Measurements from ENCODE around the gene SLC6A11.
A peak's percentile ranks its signal among the peaks of the same experiment; 100 is the strongest.

Gene SLC6A11

DNA sequence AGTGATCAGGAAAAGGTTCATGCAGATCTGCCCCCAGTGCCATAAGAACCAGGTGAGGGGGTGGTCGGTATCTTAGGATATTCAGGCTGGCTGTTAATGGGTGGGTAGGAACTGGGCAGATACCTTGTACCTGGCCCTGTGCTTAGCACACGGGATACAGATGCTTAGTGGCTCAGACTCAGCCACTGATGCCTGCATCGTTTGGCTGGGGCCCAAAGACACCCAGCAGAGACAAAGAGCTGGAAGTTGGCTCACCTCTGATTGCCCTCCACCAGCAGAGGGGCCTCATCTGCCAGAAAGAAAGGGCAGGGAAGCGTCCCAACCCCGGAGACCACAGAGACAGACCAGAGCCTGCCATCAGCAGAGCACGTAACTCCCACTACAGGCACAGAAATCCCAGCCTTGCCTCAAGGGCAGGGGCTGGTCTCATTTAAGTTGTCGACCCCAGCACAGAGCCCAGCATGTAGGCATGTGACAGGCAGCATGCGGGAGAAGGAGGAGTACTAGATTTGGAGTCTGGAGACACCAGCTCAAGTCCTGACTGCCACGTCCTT lies 112.5 kb downstream of the SLC6A11 start:
- no peak for DNase-seq (ENCODE audit: low read depth in 2 of 2, low spot score in 1 of 2)

DNA sequence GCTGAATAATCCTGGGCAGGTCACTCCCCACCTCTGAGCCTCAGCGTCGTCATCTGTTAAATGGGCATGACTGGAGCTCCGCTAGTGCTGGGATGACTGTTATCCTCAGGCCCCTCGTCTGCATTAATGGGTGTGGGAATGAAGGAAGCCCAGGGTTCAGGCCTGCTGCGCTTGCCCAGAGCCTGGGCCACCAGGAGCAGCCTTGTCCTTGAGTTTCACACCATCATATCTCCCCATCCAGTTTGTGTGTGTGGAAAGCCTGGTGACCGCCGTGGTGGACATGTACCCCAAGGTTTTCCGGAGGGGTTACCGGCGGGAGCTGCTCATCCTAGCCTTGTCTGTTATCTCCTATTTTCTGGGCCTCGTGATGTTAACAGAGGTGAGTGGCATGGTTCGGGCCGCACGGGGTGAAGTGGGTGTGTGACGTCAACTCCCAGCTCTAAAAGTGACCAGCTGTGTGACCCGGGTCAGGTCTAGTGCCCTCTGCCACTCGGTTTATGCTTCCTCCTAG lies 113.0 kb downstream of the SLC6A11 start:
- DNase-seq (ENCODE audit: low read depth in 2 of 2, low spot score in 1 of 2): no peak

DNA sequence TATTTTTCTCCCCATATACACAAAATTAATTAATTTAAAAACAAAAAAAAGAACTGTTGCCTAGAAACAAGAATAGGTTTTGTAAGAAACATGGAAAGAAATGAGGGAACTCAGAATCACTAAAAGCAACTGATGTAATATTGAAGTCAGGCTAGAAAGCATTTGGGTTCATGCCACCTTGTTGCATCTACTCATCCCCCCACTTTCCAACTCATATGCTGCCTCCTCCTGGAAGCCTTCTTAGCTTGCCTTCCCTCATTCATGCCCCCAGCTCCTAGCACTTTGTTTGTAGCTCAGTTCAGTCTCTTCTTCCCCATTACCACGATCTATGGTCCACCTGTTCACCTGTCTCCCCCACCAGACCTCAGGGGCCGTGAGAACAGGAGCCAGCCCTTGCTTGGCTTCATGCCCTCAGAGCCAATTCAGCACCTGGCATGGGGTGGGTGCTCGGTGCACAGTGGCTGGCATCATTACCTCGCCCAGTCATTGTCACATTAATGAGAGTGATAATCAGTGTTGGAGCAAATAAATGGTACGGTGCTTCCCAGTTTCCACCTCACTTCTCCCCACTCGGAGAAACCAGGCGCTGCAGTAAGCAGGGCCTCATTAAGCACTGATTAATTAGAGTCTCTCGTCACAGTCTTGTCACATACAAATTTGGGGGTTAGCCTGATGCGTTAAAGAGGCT lies 114.1 kb downstream of the SLC6A11 start:
- no peak for DNase-seq (ENCODE audit: low read depth in 2 of 2, low spot score in 1 of 2)

DNA sequence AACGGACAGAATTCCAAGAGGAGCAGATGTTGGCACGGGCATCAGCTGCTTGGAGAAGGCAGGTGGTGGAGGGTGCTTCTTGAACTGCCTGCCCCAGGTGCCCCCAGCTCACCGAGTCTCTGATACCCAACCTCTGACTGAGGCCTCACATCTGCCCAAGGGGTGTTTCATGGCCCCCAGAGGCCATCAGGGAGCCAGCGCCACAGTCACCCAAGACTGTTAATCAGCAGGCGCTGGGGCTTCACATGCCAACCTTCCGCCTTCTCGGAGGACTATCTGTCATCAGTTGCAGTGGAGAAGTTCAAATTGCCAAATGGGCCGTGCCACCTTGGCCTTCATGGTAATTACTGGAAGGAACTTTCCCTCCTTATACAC lies 114.6 kb downstream of the SLC6A11 start:
- no peak for DNase-seq (ENCODE audit: low read depth in 2 of 2, low spot score in 1 of 2)

DNA sequence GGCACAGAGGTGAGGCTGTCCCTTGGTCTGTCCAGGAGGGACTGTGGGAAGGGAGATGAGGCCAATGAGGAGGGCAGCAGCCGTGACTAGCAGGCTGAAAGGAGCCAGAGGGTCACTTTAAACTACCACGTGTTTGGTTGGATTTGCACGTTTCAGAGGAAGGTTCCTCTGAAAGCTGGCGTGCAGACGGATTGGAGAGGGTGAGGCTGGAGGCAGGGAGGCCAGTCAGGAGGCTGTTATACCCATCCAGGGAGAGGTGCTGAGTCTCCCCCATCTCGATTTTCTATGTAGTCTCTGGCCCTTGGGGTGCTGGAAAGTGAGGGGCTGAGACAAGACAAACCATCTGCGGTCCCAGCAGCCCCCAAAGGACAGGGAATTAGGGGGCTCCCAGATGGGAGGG lies 116.6 kb downstream of the SLC6A11 start:
- DNase-seq (ENCODE audit: low read depth in 2 of 2, low spot score in 1 of 2): no peak

DNA sequence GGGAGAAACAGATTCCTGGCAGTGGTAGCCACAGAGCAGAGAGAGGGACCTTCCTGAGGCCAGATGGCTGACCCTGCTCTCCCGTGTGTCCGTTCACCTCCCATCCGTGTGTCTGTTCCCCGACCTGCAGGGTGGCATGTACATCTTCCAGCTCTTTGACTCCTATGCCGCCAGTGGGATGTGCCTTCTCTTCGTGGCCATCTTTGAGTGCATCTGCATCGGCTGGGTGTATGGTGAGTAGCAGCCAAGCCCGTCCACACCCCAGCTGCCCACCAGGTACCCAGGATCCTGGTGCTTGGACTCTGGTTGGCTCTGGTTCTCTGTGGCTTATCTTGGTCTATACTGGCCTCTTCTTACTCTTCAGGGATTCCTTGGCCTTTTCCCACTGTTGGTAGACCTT lies 117.0 kb downstream of the SLC6A11 start:
- no peak for DNase-seq (ENCODE audit: low read depth in 2 of 2, low spot score in 1 of 2)

DNA sequence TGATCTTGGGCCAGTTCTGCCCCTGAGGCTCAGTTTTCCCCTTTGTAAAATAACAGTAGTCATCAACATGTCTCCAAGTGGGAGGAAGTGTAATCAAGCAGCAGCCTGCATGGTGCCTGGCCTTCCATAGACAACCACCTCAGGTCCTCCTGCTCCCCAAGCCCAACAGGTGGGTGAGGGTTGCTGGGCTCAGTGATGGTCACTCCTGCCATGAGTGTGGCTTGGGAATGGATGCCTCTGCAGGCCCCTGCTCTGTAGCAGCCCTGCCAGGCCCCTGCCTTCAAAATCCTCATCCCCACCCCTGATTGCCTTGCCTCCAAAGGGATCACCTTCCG lies 117.4 kb downstream of the SLC6A11 start:
- no peak for DNase-seq (ENCODE audit: low read depth in 2 of 2, low spot score in 1 of 2)

DNA sequence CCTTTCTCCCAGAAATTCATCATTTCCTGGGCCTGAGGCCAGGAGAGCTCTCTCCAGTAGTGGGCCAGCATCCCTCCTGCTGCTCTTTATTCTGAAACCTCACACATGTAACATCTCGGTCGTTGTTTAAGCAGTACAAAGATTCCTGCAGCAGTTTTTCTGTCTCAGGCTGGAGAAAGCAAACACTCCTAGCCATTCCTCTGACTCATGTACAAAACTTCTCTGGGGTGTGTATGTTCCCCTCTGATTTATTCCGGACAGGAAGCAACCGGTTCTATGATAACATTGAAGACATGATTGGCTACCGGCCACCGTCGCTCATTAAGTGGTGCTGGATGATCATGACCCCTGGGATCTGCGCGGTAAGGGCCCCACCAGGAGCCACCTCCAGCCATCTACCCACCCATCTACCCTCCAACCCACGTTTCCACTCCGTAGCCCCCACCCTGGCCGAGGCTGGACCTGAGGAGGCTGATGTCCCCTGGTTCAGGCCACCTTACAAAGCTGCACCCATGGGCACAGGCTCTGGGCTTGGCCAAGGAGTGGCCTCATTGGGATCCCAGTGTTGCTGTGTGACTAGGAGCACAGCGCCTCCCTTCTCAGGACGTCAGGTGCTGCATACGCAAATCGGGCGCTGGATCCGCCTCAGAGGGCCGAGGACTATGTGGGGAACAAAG lies 117.9 kb downstream of the SLC6A11 start:
- DNase-seq (ENCODE audit: low read depth in 2 of 2, low spot score in 1 of 2): no peak

DNA sequence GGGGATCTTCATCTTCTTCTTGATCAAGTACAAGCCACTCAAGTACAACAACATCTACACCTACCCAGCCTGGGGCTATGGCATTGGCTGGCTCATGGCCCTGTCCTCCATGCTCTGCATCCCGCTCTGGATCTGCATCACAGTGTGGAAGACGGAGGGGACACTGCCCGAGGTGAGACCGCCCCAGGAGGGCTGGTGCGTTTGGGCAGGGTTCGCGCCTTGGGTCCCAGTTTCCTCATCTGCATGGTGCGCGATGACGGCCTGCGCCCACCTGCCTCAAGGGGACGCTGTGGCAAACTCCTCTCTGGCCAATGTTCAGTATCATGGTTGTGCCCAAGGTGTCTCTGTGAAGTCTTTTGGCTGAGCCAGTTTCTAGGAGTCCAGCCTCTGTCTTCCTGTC lies 119.0 kb downstream of the SLC6A11 start:
- no peak for DNase-seq (ENCODE audit: low read depth in 2 of 2, low spot score in 1 of 2)

DNA sequence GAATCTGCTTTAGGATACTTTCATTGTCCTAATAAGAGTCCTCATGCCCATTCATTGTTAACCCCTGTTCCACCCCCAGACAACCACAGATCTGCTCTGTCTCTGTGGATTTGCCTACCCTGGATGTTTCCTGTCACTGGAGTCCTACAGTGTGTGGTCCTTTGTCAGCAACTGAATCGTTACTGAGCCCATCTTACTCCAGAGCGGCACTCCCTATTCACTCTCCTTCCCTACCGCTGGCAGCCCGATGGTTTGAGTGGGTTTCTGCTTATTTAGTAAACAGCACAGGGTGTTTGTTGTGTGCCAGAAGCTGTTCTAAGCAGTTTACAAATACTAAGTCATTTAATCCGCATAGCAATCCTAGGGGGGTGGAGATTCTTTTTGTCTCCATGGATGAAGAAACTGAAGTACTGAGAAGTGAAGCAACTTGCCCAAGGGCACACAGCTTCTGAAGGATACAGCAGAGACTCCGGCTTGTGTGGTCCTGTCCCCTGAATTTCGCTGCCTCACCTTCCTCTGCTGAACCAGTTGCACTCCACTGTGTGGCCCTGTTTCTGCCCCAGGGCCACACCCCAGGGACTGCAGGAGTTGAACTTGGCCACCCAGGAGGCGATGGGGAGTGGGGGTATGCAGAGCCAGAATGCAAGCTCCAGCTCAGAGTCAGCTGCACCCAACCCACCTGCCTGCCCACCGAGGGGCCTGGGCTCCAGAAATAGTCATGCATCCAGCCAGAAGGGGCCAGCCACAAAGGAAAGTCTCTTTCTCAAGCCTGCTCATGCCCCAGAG lies 120.0 kb downstream of the SLC6A11 start:
- DNase-seq (ENCODE audit: low read depth in 2 of 2, low spot score in 1 of 2): no peak

DNA sequence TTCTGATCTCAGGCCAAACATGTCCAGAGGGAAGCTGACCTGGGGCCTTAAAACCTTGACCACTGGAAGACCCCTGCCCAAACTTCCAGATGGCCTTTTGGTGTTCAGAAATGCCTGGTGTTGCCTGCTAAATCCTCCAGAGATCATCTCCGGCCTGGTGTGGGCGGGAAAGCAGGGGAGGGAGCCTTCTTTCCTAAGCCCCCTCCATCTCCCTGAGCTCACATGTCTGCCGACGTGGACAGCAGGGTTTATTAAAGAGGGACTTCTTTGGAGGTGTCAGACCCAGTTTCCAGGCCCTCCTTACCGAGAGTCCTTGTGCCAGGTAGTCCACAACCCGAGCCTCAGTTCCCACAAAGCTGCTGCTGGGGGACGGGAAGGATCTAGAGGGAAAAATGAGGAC lies 120.7 kb downstream of the SLC6A11 start:
- DNase-seq (ENCODE audit: low read depth in 2 of 2, low spot score in 1 of 2): no peak

DNA sequence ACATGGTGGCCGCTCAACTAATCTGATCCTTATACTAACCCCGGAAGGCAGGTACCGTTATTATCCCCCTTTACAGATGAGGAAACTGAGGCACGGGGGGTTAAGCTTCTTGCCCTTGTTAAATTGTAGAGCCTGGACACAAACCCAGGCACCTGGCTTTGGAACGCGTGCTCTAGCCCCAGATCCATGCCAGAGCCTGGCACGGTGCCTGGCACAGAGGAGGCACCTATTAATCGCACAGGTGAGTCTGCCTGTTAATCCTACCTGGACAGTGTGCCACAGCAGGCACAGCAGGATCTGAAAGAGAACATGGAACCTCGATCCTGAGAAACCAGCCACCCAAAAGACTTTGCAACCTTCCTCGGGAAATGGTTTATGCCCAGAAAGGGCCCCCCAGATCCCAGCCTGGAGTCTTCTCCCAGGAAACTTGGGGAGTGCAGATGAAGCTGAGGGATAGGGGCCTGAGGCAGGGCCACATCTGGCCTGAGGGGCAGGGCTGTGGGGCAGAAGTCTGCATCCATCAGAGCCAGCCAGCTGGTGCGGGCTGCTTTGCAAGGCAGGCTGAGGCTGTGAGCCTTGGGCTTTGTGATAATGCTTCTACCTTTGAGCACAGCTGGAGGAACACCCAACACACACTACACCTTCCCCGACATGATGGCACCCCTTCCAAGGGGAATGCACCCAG lies 121.3 kb downstream of the SLC6A11 start:
- DNase-seq (ENCODE audit: low read depth in 2 of 2, low spot score in 1 of 2): no peak

DNA sequence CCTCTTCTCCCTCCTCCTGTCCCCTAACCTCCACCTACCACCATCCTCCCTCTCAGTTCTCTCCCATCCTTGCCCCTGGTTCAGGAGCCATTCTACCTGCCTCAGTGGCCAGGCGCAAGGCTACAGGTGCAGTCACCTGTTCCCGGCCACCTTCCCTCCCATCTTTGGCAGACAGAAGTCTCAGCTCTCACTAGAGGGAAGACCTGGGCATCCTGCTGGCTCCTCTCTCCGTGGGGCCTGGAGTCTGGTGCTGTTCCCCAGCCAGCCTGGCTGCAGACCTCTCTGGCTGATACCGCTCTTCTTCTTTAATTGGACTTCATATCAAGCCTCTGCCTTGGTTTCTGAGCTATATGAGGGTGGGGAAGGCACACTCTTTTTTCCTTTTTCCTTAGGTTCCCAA lies 123.5 kb downstream of the SLC6A11 start:
- DNase-seq (ENCODE audit: low read depth in 2 of 2, low spot score in 1 of 2): no peak

DNA sequence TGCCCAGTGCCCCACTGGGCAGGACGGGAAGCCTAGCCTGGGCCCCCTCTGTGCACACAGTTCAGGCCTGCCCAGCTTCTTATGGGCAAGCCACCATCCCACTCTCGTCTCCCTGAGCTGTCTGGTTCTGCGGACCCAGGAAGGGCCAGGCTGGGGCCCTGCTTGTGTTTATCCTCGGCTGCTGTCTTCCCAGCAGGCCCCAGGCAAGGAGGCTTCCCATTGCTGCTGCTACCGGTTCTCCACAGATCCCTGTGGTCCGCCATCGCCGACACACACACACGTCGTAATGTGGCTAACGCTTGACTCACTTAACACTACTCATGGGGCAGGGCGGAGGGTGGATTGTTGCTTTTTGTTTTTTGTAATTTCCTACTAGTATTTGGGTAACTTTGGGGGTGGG lies 124.1 kb downstream of the SLC6A11 start:
- no peak for DNase-seq (ENCODE audit: low read depth in 2 of 2, low spot score in 1 of 2)

DNA sequence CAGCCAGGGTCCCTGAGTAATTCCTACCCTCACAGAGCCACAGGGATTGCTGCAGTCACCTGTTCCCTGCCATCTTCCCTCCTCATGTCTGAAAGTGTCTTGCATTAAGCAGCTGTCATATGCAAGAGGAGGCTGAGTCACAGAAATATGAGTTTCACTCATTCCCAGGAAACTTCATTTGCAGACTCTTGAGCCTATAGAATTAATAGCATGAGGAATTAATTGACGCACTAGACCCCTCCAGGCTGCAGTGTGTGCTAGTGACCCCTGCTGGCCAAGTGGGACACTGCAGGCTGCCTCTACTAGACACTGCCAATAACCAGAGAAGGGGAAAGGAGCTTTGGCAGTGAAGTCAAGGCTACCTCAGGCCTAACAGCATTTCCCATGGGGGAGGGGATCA lies 125.9 kb downstream of the SLC6A11 start:
- no peak for DNase-seq (ENCODE audit: low read depth in 2 of 2, low spot score in 1 of 2)

DNA sequence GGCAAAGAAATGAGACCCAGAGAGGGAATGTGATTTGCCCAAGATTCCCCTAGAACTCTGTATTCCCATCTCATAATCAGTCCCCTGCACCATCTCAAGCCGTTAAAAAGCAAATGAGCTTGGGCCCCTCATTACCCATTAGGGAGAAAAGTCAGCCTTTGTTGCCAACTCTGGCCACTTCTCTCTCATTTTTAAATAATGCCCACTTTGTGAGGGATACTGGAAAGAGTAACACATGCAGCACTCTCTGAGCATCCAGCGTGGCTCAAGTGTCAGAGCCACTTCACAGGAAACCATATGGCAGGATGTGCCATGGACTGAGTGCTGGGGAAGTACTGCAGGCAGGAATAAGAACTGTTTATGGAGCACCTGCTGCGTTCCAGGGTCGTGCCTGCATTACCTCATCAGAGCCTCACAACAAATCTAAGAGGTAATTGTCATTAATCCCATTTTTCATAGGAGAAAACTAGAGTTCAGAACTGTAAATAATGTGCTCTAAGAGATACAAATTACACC lies 126.7 kb downstream of the SLC6A11 start:
- no peak for DNase-seq (ENCODE audit: low read depth in 2 of 2, low spot score in 1 of 2)

DNA sequence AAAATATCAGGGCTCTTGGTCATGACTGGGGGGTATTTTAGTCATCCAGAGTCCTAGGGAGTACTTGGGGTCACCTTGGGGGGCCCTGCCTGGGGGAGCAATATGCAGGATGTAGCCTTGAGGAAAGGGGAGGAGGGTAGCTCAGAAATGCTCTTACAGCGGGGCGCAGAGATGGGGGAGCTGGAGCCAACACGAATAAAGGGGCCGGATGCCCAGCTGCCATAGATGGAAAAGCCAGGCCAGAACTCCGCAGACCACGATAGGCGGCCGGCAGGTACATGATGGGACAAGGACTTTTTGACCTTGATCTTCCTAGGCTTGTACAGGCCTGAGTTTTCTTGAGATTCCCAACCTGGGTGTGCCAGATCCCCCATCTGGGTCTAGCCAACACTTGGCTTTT lies 128.8 kb downstream of the SLC6A11 start:
- no peak for DNase-seq (ENCODE audit: low read depth in 2 of 2, low spot score in 1 of 2)

DNA sequence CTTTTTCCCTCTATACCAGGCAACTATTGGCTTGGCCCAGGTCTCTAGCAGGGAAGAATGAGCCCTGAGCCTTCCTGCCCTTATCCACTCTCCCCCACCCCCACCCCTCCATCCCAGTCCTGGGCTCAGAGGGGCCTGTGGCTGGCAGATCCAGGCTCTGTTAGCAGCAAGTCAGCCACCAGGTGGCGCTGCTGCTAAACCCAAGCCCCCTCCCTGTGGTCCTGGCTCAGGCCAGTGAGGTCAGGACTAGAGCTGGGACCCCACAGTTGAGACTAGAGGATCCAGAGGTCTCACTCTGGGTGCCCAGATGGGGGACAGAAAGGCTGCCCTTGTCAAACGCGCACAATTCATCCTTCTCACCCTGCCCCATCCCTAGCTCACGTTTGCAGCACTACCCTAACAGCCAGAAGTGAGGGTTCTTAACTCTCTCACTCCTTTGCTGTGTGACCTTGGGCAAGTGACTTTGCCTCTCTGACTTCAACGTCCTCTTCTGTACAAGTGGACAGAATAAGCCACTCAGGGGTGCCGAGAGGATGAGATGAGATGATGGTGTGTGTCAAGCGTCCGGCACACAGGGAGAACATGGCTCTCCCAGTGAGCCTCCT lies 129.8 kb downstream of the SLC6A11 start:
- DNase-seq (ENCODE audit: low read depth in 2 of 2, low spot score in 1 of 2): peak in 1 of 2 donors; percentile 6

DNA sequence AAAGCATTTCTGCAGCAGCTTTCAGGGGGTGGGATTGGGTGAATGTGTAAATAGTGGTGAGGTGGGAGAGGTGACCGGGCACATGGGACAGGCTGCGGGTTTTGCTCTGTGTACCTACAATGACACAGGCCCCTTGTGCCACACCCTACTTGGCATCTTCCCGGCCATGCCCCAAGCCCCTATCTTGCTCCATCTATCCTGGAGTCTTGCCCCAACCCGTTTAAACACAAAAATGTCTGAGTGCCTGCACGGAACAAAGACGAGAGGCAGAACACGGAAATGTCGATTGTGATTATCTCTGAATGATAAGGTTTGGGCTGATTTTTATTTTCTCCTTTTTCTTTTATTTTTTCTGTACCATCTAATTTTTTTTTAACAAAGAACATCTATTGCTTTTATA lies 130.5 kb downstream of the SLC6A11 start:
- no peak for DNase-seq (ENCODE audit: low read depth in 2 of 2, low spot score in 1 of 2)

DNA sequence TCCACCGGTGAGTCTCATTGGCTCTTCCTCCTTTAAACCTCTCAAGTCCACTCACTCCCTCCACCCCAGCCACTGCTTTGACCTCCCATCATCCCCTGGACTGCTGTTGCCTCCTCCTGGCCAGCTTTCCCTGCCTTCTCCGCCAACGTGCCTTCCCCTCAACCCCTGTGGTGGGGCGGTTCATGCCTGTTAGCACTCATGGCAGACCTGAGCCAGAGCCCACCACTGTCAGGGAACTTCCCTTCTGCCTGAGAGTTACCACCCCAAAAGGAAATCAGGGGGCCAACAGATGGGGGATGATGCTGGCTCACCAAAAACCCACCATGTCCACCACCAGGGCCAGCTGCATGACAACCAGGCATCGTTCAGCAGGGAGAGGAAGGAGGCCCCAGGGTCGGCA lies 132.3 kb downstream of the SLC6A11 start:
- no peak for DNase-seq (ENCODE audit: low read depth in 2 of 2, low spot score in 1 of 2)

DNA sequence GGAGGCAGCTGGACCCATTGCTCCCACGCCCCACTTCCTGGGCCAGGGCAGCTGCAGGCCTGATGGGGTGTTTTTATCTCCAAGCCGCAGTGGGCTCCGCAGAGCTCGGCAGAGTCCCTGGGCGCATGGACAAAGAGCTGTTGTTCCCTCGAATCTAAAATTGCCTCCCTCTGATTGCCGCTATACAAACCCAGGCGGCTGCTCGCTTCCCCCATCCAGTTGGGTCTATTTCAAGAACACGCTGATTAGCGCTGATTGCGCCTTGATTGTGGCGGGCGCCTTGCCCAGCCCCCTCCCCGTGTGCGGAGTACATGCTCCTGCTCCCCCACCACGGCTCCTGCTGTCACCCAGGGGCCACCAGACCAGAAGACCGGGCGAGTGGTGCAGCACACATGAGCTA lies 133.2 kb downstream of the SLC6A11 start:
- no peak for DNase-seq (ENCODE audit: low read depth in 2 of 2, low spot score in 1 of 2)
